Esophagus squamous epithelium (tissue), 5 donors: ENCODE measurements around the gene INAFM2. TPM values are rescaled to one million over a fixed set of nuclear protein-coding genes. Genes with fewer than 3 reads are reported as not detected.

Experiments used
- DNase-seq: peaks from one replicate; lab custom pipeline; 2025; lab: John Stamatoyannopoulos, UW
- H3K27ac ChIP-seq, 4 donors: fragments of 200-600 bp; sonication (generic); one replicate each; pipeline ENCODE4 v1.5.1; 2016 to 2019; ENCODE audit warnings: mild to moderate bottlenecking in 1 of 4
- H3K27me3 ChIP-seq, 4 donors: fragments of 200-600 bp; sonication (generic); 1 replicate in 3 of 4; 2 replicates in 1 of 4; pipeline versions ENCODE4 v1.5.1 to v1.6.0; 2017 to 2021; ENCODE audit warnings: antibody characterized with exemption in 1 of 4
- H3K36me3 ChIP-seq, 3 donors: fragments of 200-600 bp; sonication (generic); one replicate each; pipeline ENCODE4 v1.5.1; 2016 to 2019
- H3K4me1 ChIP-seq, 3 donors: fragments of 200-600 bp; sonication (generic); one replicate each; pipeline ENCODE4 v1.5.1; 2017 to 2019
- H3K4me3 ChIP-seq, 4 donors: fragments of 200-600 bp; sonication (generic); 1 replicate in 3 of 4; 2 replicates in 1 of 4; pipeline ENCODE4 v1.5.1; 2016 to 2019; ENCODE audit warnings: mild to moderate bottlenecking in 2 of 4, moderate library complexity in 1 of 4
- H3K9me3 ChIP-seq, 3 donors: fragments of 200-600 bp; sonication (generic); one replicate each; pipeline ENCODE4 v1.5.1; 2016 to 2019
- POLR2A ChIP-seq, 4 donors: fragments of 450-650 bp; IDR thresholded peaks; one replicate each; pipeline ENCODE4 v1.6.1; 2017; ENCODE audit warnings: antibody characterized with exemption in 4 of 4, mild to moderate bottlenecking in 4 of 4, moderate library complexity in 3 of 4
- WGBS, 2 donors: methylation state at CpG; one replicate each; pipeline ENCODE4 v1.1.5; 2018; 5-methylcytosine and 5-hydroxymethylcytosine counted together
- intact Hi-C: fragments of 100-400 bp; cut with DNase I; formaldehyde crosslinking; loops from one replicate; pipeline ENCODE4 v1.15.0; 2022
- total RNA-seq, 4 donors: library from RNA; depleted of rRNA; stranded (reverse); fragments of >200 nt; gene quantifications; one replicate each; pipeline ENCODE4 v1.1.0, GENCODE V29; 2016
- TF ChIP-seq, protein P1 (sequence below), 6 experiments: fragments of 450-650 bp in 4 of 6; fragments of 200-600 bp in 2 of 6; sonication (generic) in 2 of 6; IDR thresholded peaks; one replicate each; pipeline ENCODE4 v1.5.1; 2016 to 2019; ENCODE audit warnings: antibody characterized with exemption in 6 of 6, mild to moderate bottlenecking in 4 of 6, moderate library complexity in 4 of 6
- donor health status: DM: yes; HTN: yes; CAD: no.

INAFM2 gene
- total RNA-seq, 4 donors from 2014 or later = 4.7 to 10.1 (median 8.1) TPM

DNA sequence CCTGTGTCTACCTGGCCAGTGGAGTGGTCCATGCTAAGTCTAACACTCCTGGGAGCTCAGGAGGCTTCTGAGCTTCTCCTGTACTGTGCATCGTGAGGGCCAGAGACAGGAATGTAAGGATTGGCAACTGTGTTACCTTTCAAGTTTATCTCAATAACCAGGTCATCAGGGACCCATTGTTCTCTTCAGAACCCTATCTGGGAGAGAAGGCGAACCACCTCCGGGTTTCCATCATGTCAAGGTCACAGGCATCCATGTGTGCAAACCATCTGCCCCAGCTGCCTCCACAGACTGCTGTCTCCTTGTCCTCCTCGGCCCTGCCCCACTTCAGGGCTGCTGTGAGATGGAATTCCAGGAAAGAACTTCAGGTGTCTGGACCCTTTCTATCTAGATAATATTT, 46.6 kb upstream of the INAFM2 start:
- Histone ChIP-seq H3K9me3 (no peaks in the 10 kb centered on the region), H3K36me3 (peaks cover 8 to 55% (median 9%) of the 10 kb centered on the region in 3 donors), H3K4me3 (no peak overlapping the region), H3K27ac (no peak overlapping the region), H3K27me3 (peaks cover 9 to 45% (median 21%) of the 10 kb centered on the region in 4 donors), H3K4me1 (peaks cover 10 to 36% (median 12%) of the 10 kb centered on the region in 3 donors)
- 53 to 55% methylated on average over 1 to 3 of the region's 4 CpGs for WGBS, 2 donors
- no peak for TF ChIP-seq POLR2A (IDR thresholded peaks at IDR 0.05)
- TF ChIP-seq, protein P1, sequence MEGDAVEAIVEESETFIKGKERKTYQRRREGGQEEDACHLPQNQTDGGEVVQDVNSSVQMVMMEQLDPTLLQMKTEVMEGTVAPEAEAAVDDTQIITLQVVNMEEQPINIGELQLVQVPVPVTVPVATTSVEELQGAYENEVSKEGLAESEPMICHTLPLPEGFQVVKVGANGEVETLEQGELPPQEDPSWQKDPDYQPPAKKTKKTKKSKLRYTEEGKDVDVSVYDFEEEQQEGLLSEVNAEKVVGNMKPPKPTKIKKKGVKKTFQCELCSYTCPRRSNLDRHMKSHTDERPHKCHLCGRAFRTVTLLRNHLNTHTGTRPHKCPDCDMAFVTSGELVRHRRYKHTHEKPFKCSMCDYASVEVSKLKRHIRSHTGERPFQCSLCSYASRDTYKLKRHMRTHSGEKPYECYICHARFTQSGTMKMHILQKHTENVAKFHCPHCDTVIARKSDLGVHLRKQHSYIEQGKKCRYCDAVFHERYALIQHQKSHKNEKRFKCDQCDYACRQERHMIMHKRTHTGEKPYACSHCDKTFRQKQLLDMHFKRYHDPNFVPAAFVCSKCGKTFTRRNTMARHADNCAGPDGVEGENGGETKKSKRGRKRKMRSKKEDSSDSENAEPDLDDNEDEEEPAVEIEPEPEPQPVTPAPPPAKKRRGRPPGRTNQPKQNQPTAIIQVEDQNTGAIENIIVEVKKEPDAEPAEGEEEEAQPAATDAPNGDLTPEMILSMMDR (IDR thresholded peaks at IDR 0.05) = no peak
- DNase-seq = no peak
- intact Hi-C loops = loop anchor here (10.0 kb wide), 1 partner anchor 232 kb away; no protein-coding TSS in a partner anchor

DNA sequence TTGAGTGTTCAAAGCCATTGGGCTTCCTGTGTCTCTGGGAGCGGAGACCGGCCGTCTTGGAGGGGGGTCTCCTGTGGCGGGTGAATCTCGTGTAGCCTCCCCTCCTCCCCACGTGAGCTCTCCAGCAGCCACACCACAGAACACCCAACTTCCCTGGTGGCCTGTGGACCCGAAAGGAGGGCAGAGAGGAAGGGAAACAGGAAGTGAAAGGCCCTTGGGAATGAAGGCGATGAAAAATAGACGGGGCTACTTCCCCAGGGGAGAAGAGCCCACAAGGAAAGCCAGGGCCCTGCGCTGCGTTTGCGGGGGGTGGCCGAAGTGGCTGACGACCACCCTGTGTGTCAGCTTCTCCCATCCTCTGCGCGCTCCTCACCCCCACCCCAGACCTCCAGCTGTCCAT, 46.0 kb upstream of the INAFM2 start:
- H3K4me3 ChIP-seq = no peak overlapping the region
- 35 to 46% methylated on average over 9 to 13 of the region's 16 CpGs for WGBS, 2 donors
- H3K4me1 ChIP-seq = peaks cover 15 to 42% (median 17%) of the 10 kb centered on the region in 3 donors
- H3K27ac ChIP-seq = no peak overlapping the region
- H3K9me3 ChIP-seq = no peaks in the 10 kb centered on the region
- TF ChIP-seq, protein P1 (IDR thresholded peaks at IDR 0.05) = no peak
- TF ChIP-seq POLR2A (IDR thresholded peaks at IDR 0.05) = no peak
- H3K27me3 ChIP-seq = peaks cover 10 to 51% (median 21%) of the 10 kb centered on the region in 4 donors
- intact Hi-C loops = loop anchor here (10.0 kb wide), 1 partner anchor 233 kb away; no protein-coding TSS in a partner anchor
- H3K36me3 ChIP-seq = peaks cover 8 to 50% (median 8%) of the 10 kb centered on the region in 3 donors
- DNase-seq = no peak

DNA sequence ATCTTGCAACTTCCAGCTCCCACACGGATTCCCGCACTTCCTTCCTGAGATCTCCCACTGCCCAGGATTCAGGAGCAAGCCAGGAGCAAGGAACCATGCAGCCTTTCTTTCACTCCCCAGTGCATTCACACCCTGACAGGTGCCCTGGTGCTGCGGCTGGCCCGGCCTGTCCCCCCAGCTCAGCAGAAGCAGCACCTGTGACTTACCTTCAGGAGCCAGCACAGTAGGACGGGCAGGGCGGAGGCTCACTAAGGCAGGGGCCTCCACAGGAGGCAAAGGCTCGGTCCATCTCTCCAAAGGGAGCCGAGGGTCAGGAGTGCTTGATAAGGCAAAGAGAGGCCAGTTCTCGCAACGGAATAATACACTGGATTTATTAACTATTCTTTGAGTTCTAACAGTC, 45.5 kb upstream of the INAFM2 start:
- no peaks in the 10 kb centered on the region for H3K9me3 ChIP-seq
- no peak overlapping the region for H3K4me3 ChIP-seq
- H3K36me3 ChIP-seq = peaks cover 3 to 44% (median 8%) of the 10 kb centered on the region in 3 donors
- WGBS, 2 donors = 76 to 88% methylated on average over 3 to 7 of the region's 10 CpGs
- no peak for TF ChIP-seq POLR2A (IDR thresholded peaks at IDR 0.05)
- TF ChIP-seq, protein P1 (IDR thresholded peaks at IDR 0.05) = no peak
- no peak for DNase-seq
- H3K27me3 ChIP-seq = peaks cover 15 to 56% (median 23%) of the 10 kb centered on the region in 4 donors
- intact Hi-C loops = loop anchor here (10.0 kb wide), 1 partner anchor 233 kb away; no protein-coding TSS in a partner anchor
- peaks cover 19 to 47% (median 23%) of the 10 kb centered on the region in 3 donors for H3K4me1 ChIP-seq
- H3K27ac ChIP-seq = no peak overlapping the region

DNA sequence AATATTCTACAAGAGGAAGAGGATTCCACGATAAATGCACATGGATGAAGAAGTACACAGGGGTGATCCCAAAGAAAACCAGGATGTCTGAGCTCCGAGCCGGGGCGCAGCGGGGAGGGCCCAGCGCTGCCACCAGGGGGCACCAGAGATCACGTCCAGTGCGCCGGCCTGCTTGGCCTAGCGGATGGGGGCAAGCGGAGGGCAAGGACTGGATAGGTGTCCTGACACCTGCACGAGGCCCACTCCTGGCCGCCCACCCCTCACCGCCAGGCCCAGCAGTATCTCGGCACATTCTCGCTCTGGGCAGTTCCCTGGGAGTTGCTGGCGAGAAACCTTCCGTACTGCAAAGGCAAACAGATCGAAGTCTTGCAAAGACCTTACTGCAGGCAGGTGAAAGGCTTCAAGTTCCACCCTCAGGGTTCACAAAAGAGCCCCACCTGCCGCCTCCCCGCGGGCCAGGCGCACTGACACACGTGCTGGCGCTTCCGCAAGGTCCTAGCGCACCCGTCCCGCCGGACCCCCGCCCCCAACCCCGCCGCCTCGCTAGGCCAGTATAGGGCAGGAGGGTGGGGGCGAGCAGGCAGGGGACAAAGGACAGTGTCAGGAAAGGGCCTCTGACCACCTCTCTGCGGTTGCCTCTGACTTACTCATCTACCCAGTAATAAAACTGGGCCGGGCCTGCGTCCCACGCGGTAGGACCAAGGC, 43.9 kb upstream of the INAFM2 start:
- no peak for DNase-seq
- peaks cover 23 to 50% (median 27%) of the 10 kb centered on the region in 3 donors for H3K4me1 ChIP-seq
- 14 to 27% methylated on average over 12 to 17 of the region's 40 CpGs for WGBS, 2 donors
- TF ChIP-seq, protein P1 (IDR thresholded peaks at IDR 0.05) = peak; percentile 95 to 99 (median 96)
- TF ChIP-seq POLR2A (IDR thresholded peaks at IDR 0.05) = no peak
- H3K27ac ChIP-seq = no peak overlapping the region
- no peaks in the 10 kb centered on the region for H3K9me3 ChIP-seq
- peak overlapping the region in 1 of 4 donors; percentile 42 for H3K4me3 ChIP-seq
- peaks cover 0 to 29% (median 8%) of the 10 kb centered on the region in 3 donors for H3K36me3 ChIP-seq
- intact Hi-C loops = loop anchor here (5.0 to 10.0 kb wide), 3 partner anchors 88 to 235 kb away; no protein-coding TSS in a partner anchor
- peaks cover 23 to 72% (median 33%) of the 10 kb centered on the region in 4 donors for H3K27me3 ChIP-seq
